AG04449 (cell line): ENCODE measurements around the gene SYT8.
"Not testable (repeated sequence)": the region's sequence is repeated elsewhere in the genome, so short reads cannot be mapped to it uniquely, and the experiment has no call there.

Experiments used
- CTCF ChIA-PET: fragments of 350-600 bp; formaldehyde crosslinking; extraction: SDS; loops from one replicate; lab custom pipeline; 2021; ENCODE audit warnings: antibody characterized with exemption; lab: Yijun Ruan, JAX
- POLR2A ChIA-PET: fragments of 400-600, 350-600 bp; formaldehyde crosslinking; extraction: SDS; loops from one replicate; lab custom pipeline; 2020; ENCODE audit warnings: antibody characterized with exemption, inconsistent platforms; lab: Yijun Ruan, JAX
- DNase-seq: peaks from one replicate; pipeline ENCODE4 v3.0.0-alpha.2; 2010; ENCODE audit warnings: low read depth, low spot score
- H3K4me3 ChIP-seq: 2 replicates; pipeline ENCODE4 v1.5.1; 2011; ENCODE audit warnings: low read depth, mild to moderate bottlenecking, control low read depth, low read length
- TF ChIP-seq, protein P1 (sequence below): IDR thresholded peaks from one replicate; pipeline ENCODE4 v1.5.1; 2011; ENCODE audit warnings: mild to moderate bottlenecking, moderate library complexity, low read length, control low read depth, inconsistent platforms; ENCODE audit not compliant: insufficient read depth; ENCODE audit errors: missing control alignments

SYT8 gene

GRCh38 chr11:1793081-1793480, 41.7 kb upstream of the SYT8 start:
- ChIA-PET CTCF (interaction anchor here (1.0 kb wide), 1 partner anchor 99 kb away, joined by 4 read pairs; no protein-coding TSS in a partner anchor), POLR2A (interaction anchor here (0.7 kb wide), 1 partner anchor 209 kb away, joined by 8 read pairs; no protein-coding TSS in a partner anchor)
- H3K4me3 ChIP-seq, result no peak overlapping the region
- no peak for DNase-seq
- TF ChIP-seq, protein P1, sequence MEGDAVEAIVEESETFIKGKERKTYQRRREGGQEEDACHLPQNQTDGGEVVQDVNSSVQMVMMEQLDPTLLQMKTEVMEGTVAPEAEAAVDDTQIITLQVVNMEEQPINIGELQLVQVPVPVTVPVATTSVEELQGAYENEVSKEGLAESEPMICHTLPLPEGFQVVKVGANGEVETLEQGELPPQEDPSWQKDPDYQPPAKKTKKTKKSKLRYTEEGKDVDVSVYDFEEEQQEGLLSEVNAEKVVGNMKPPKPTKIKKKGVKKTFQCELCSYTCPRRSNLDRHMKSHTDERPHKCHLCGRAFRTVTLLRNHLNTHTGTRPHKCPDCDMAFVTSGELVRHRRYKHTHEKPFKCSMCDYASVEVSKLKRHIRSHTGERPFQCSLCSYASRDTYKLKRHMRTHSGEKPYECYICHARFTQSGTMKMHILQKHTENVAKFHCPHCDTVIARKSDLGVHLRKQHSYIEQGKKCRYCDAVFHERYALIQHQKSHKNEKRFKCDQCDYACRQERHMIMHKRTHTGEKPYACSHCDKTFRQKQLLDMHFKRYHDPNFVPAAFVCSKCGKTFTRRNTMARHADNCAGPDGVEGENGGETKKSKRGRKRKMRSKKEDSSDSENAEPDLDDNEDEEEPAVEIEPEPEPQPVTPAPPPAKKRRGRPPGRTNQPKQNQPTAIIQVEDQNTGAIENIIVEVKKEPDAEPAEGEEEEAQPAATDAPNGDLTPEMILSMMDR, result no peak

- no peak for DNase-seq
- CTCF ChIA-PET, result interaction anchor here (0.8 to 3.3 kb wide), 5 partner anchors 11 to 104 kb away, joined by 3 to 11 read pairs (median 3); no protein-coding TSS in a partner anchor
- TF ChIP-seq, protein P1, result no peak
- POLR2A ChIA-PET, result no interaction called here
- H3K4me3 ChIP-seq, result no peak overlapping the region
Measured at GRCh38 chr11:1796413-1797011, 38.3 kb upstream of the SYT8 start.

GRCh38 chr11:1797391-1798125, 37.2 kb upstream of the SYT8 start:
- POLR2A ChIA-PET, result no interaction called here
- TF ChIP-seq, protein P1, result no peak
- DNase-seq, result no peak
- no peak overlapping the region for H3K4me3 ChIP-seq
- CTCF ChIA-PET, result interaction anchor here (1.5 to 3.3 kb wide), 2 partner anchors 37 to 104 kb away, joined by 3 to 11 read pairs; no protein-coding TSS in a partner anchor

- DNase-seq, result no peak
- CTCF ChIA-PET, result no interaction called here
- POLR2A ChIA-PET, result no interaction called here
Measured at GRCh38 chr11:1803246-1803645, 31.5 kb upstream of the SYT8 start.

DNA sequence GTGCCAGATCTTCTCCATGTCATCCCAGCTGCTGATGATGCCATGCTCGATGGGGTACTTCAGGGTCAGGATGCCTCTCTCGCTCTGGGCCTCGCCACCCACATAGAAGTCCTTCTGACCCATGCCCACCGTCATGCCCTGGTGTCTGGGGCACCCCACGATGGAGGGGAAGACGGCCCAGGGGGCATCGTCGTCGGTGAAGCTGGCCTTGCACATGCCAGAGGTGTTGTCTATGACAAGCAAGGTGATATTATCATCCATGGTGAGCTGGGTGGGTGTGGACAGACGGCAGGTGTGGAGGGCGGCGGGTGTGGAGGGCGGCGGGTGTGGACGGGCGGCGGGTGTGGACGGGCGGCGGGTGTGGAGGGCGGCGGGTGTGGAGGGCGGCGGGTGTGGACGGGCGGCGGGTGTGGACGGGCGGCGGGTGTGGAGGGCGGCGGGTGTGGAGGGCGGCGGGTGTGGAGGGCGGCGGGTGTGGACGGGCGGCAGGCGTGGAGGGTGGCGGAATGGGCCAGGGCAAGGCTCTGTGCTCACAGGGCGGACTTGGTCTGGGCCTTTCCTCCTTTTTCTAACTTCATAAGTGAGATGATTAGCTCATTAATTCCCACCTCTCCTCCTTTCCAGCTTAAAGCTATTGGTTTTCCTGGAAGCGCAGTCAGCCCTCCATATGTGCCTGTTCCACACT, 30.8 kb upstream of the SYT8 start:
- CTCF ChIA-PET, result interaction anchor here (1.0 kb wide), 1 partner anchor 29 kb away, joined by 3 read pairs; no protein-coding TSS in a partner anchor
- DNase-seq, POLR2A ChIA-PET, H3K4me3 ChIP-seq: not testable (repeated sequence)

More at GRCh38 chr11:1803246-1803645, 31.5 kb upstream of the SYT8 start:
- TF ChIP-seq, protein P1, result no peak
- no peak overlapping the region for H3K4me3 ChIP-seq

GRCh38 chr11:1805525-1805924, 29.3 kb upstream of the SYT8 start:
- POLR2A ChIA-PET, result no interaction called here
- DNase-seq, result no peak
- CTCF ChIA-PET, result interaction anchor here (0.6 to 5.4 kb wide), 6 partner anchors 16 to 168 kb away, joined by 3 to 37 read pairs (median 4); no protein-coding TSS in a partner anchor
- TF ChIP-seq, protein P1, result no peak
- no peak overlapping the region for H3K4me3 ChIP-seq
